Mesenchymal stem cell (in vitro differentiated cells and primary cell): ENCODE data around the gene UGT1A6.

Experiments
- DNase-seq: peaks from one replicate; pipeline ENCODE4 v3.0.0-alpha.2; 2013
- H2AFZ ChIP-seq: one replicate; pipeline ENCODE4 v1.6.1; 2013; ENCODE audit warnings: low read depth, mild to moderate bottlenecking, control low read depth, inconsistent platforms, low read length, moderate library complexity
- H2AK5ac ChIP-seq: 2 replicates; pipeline ENCODE4 v1.6.1; 2013; ENCODE audit warnings: low read length, moderate library complexity, mild to moderate bottlenecking, inconsistent platforms; ENCODE audit not compliant: severe bottlenecking
- H2BK120ac ChIP-seq: one replicate; pipeline ENCODE4 v1.6.1; 2013; ENCODE audit warnings: low read depth, mild to moderate bottlenecking, inconsistent platforms, low read length, moderate library complexity
- H2BK12ac ChIP-seq, 2 experiments: one replicate each; pipeline ENCODE4 v1.6.1; 2013; ENCODE audit warnings: inconsistent platforms in 2 of 2, low read length in 2 of 2, mild to moderate bottlenecking in 2 of 2, moderate library complexity in 2 of 2, control low read depth in 1 of 2
- H2BK15ac ChIP-seq: one replicate; pipeline ENCODE4 v1.6.1; 2013; ENCODE audit warnings: mild to moderate bottlenecking, low read depth, inconsistent platforms; ENCODE audit not compliant: poor library complexity, severe bottlenecking
- H2BK5ac ChIP-seq: 2 replicates; pipeline ENCODE4 v1.6.1; 2013; ENCODE audit warnings: low read depth, mild to moderate bottlenecking, low read length, control low read depth, inconsistent platforms; ENCODE audit not compliant: poor library complexity, severe bottlenecking
- H3K14ac ChIP-seq, 2 experiments: one replicate each; pipeline ENCODE4 v1.6.1; 2013; ENCODE audit warnings: inconsistent platforms in 2 of 2, low read length in 2 of 2, control low read depth in 1 of 2, mild to moderate bottlenecking in 1 of 2, moderate library complexity in 1 of 2
- H3K18ac ChIP-seq, 2 experiments: one replicate each; pipeline ENCODE4 v1.6.1; 2013; ENCODE audit warnings: inconsistent platforms in 2 of 2, low read length in 2 of 2, control low read depth in 1 of 2, low read depth in 1 of 2, mild to moderate bottlenecking in 1 of 2
- H3K23ac ChIP-seq, 2 experiments: one replicate each; pipeline ENCODE4 v1.6.1; 2013; ENCODE audit warnings: inconsistent platforms in 2 of 2, low read length in 2 of 2, mild to moderate bottlenecking in 2 of 2, moderate library complexity in 2 of 2, control low read depth in 1 of 2
- H3K27ac ChIP-seq: 2 replicates; pipeline ENCODE4 v1.5.1; 2013; ENCODE audit warnings: mild to moderate bottlenecking, moderate library complexity, low read length, control low read depth, inconsistent platforms; ENCODE audit not compliant: poor library complexity, severe bottlenecking
- H3K27me3 ChIP-seq, 2 experiments: 2 replicates each; pipeline versions ENCODE4 v1.6.1 to v1.7.0; 2013; ENCODE audit warnings: low read length in 2 of 2, mild to moderate bottlenecking in 2 of 2, moderate library complexity in 2 of 2, control low read depth in 1 of 2, inconsistent platforms in 1 of 2; ENCODE audit not compliant: control insufficient read depth in 1 of 2, insufficient read depth in 1 of 2
- H3K36me3 ChIP-seq, 2 experiments: 2 replicates each; pipeline versions ENCODE4 v1.6.1 to v1.7.0; 2013; ENCODE audit warnings: low read length in 2 of 2, control low read depth in 1 of 2, inconsistent platforms in 1 of 2, low read depth in 1 of 2, mild to moderate bottlenecking in 1 of 2; ENCODE audit not compliant: insufficient read depth in 2 of 2, control insufficient read depth in 1 of 2
- H3K4ac ChIP-seq, 2 experiments: one replicate each; pipeline ENCODE4 v1.6.1; 2013; ENCODE audit warnings: inconsistent platforms in 2 of 2, low read length in 2 of 2, mild to moderate bottlenecking in 2 of 2, moderate library complexity in 2 of 2, control low read depth in 1 of 2, low read depth in 1 of 2
- H3K4me1 ChIP-seq: 2 replicates; pipeline ENCODE4 v1.6.1; 2013; ENCODE audit warnings: low read depth, low read length, control low read depth; ENCODE audit not compliant: control insufficient read depth, insufficient read depth
- H3K4me2 ChIP-seq: 2 replicates; pipeline ENCODE4 v1.6.1; 2013; ENCODE audit warnings: low read length, mild to moderate bottlenecking, inconsistent platforms; ENCODE audit not compliant: poor library complexity, severe bottlenecking
- H3K4me3 ChIP-seq, 2 experiments: 2 replicates each; pipeline versions ENCODE4 v1.5.1 to v1.7.0; 2013; ENCODE audit warnings: low read length in 2 of 2, mild to moderate bottlenecking in 2 of 2, control low read depth in 1 of 2, low read depth in 1 of 2; ENCODE audit not compliant: insufficient read depth in 1 of 2
- H3K79me1 ChIP-seq: replicated peaks from 2 replicates; pipeline ENCODE4 v1.6.1; 2013; ENCODE audit warnings: mild to moderate bottlenecking, control low read depth, low read length, inconsistent platforms; ENCODE audit not compliant: poor library complexity, severe bottlenecking
- H3K9ac ChIP-seq: 2 replicates; pipeline ENCODE4 v1.7.0; 2013; ENCODE audit warnings: mild to moderate bottlenecking, low read length, moderate library complexity
- H3K9me3 ChIP-seq: 2 replicates; pipeline ENCODE4 v1.7.0; 2013; ENCODE audit warnings: mild to moderate bottlenecking, low read length; ENCODE audit not compliant: control insufficient read depth
- H4K8ac ChIP-seq: one replicate; pipeline ENCODE4 v1.6.1; 2013; ENCODE audit warnings: inconsistent platforms, mild to moderate bottlenecking, low read length, moderate library complexity
- H4K91ac ChIP-seq: one replicate; pipeline ENCODE4 v1.6.1; 2013; ENCODE audit warnings: mild to moderate bottlenecking, low read length, inconsistent platforms
- WGBS: methylation state at CpG from one replicate; pipeline ENCODE4 v1.1.7; 2013; ENCODE audit warnings: mixed read lengths; 5-methylcytosine and 5-hydroxymethylcytosine counted together

UGT1A6 gene

GRCh38 chr2:233822101-233822771, 129.5 kb downstream of the UGT1A6 start:
- Histone ChIP-seq H3K27me3 (peaks cover 21 to 27% of the 10 kb centered on the region in 2 experiments), H3K36me3 (no peaks in the 10 kb centered on the region), H3K4me1 (peaks cover 1% of the 10 kb centered on the region), H3K9me3 (no peaks in the 10 kb centered on the region), H3K14ac (no peak overlapping the region), H3K18ac (no peak overlapping the region), H3K79me1 (no peaks in the 10 kb centered on the region), H3K23ac (no peak overlapping the region), H2BK12ac (no peak overlapping the region), H3K9ac (no peak overlapping the region), H2BK15ac (no peak overlapping the region), H3K27ac (no peak overlapping the region), H3K4me3 (no peak overlapping the region), H2BK120ac (no peak overlapping the region), H3K4ac (no peak overlapping the region), H3K4me2 (no peak overlapping the region), H2AFZ (no peak overlapping the region), H2AK5ac (no peak overlapping the region), H4K8ac (no peak overlapping the region), H2BK5ac (no peak overlapping the region), H4K91ac (no peak overlapping the region)
- no peak for DNase-seq
- WGBS = 91% methylated on average over 21 of the region's 21 CpGs
